HFF-Myc (cell line): ENCODE data around the gene ARPC5.

ENCODE experiments used
- DNase-seq: peaks from one replicate; pipeline ENCODE4 v3.0.0-alpha.2; 2011; ENCODE audit warnings: low read depth; ENCODE audit errors: extremely low read depth
- H3K4me3 ChIP-seq: replicated peaks from 2 replicates; pipeline ENCODE4 v1.5.1; 2011; ENCODE audit warnings: low read depth, mild to moderate bottlenecking, control low read depth, low read length
- CTCF ChIP-seq: IDR thresholded peaks from 2 replicates; pipeline ENCODE4 v1.5.1; 2012; ENCODE audit warnings: mild to moderate bottlenecking, low read depth, low read length, control low read depth; ENCODE audit errors: missing control alignments

Gene ARPC5

GRCh38 chr1:183597656-183598347, 37.8 kb downstream of the ARPC5 start:
- no peak for DNase-seq
- TF ChIP-seq CTCF: no peak

DNA sequence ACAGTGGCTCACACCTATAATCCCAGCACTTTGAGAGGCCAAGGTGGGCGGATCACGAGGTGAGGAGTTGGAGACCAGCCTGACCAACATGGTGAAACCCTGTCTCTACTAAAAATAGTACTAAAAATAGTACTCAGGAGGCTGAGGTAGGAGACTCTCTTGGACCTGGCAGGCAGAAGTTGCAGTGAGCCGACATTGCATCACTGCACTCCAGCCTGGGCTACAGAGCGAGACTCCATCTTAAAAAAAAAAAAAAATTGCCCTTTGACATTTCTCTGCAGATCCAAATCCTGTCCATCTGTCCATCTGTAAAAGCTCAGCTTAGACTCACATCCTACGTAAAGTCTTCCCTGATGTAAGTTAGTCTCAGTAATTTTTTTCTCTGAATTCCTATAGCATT, 39.1 kb downstream of the ARPC5 start:
- no peak for TF ChIP-seq CTCF
- DNase-seq: no peak
- no peak overlapping the region for H3K4me3 ChIP-seq

More at GRCh38 chr1:183597656-183598347, 37.8 kb downstream of the ARPC5 start:
- no peak overlapping the region for H3K4me3 ChIP-seq

GRCh38 chr1:183595537-183595936, 40.0 kb downstream of the ARPC5 start:
- DNase-seq: no peak
- H3K4me3 ChIP-seq: no peak overlapping the region
- no peak for TF ChIP-seq CTCF

GRCh38 chr1:183593356-183593755, 42.2 kb downstream of the ARPC5 start:
- no peak for DNase-seq
- no peak overlapping the region for H3K4me3 ChIP-seq
- TF ChIP-seq CTCF: no peak

- no peak overlapping the region for H3K4me3 ChIP-seq
- TF ChIP-seq CTCF: no peak
- no peak for DNase-seq
These were observed 42.9 kb downstream of the ARPC5 start for GRCh38 chr1:183592733-183593132.

- DNase-seq: no peak
- no peak for TF ChIP-seq CTCF
- no peak within 1 kb of the TSS for H3K4me3 ChIP-seq
These were observed 45.1 kb downstream of the ARPC5 start, which contains the start of gene NCF2 for GRCh38 chr1:183590244-183591191. Gene NCF2, minus strand, starts transcription at chr1:183590459. Its CDS starts 130 bp downstream, at chr1:183590329.
